ENCODE results near the gene SLC17A3. TPM values are rescaled to one million over a fixed set of nuclear protein-coding genes. Genes with fewer than 3 reads are reported as not detected.

Gene SLC17A3
- total RNA-seq, 1 donor from 2014 or later = not detected

- Mint-ChIP-seq H3K27me3 (peaks cover 9% of the 10 kb centered on the region), H3K4me3 (no peak overlapping the region), H3K36me3 (no peaks in the 10 kb centered on the region), H3K4me1 (ENCODE audit: unreplicated experiment) (no peaks in the 10 kb centered on the region), H3K9me3 (no peaks in the 10 kb centered on the region), H3K27ac (peak overlapping the region; percentile 23)
- DNase-seq (ENCODE audit: extremely low spot score, unreplicated experiment) = no peak
- TF ChIP-seq, protein P1, sequence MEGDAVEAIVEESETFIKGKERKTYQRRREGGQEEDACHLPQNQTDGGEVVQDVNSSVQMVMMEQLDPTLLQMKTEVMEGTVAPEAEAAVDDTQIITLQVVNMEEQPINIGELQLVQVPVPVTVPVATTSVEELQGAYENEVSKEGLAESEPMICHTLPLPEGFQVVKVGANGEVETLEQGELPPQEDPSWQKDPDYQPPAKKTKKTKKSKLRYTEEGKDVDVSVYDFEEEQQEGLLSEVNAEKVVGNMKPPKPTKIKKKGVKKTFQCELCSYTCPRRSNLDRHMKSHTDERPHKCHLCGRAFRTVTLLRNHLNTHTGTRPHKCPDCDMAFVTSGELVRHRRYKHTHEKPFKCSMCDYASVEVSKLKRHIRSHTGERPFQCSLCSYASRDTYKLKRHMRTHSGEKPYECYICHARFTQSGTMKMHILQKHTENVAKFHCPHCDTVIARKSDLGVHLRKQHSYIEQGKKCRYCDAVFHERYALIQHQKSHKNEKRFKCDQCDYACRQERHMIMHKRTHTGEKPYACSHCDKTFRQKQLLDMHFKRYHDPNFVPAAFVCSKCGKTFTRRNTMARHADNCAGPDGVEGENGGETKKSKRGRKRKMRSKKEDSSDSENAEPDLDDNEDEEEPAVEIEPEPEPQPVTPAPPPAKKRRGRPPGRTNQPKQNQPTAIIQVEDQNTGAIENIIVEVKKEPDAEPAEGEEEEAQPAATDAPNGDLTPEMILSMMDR (conservative IDR thresholded peaks at IDR 0.05) = no peak
These were observed 8.0 kb upstream of the SLC17A3 start for GRCh38 chr6:25882051-25882496.

DNA sequence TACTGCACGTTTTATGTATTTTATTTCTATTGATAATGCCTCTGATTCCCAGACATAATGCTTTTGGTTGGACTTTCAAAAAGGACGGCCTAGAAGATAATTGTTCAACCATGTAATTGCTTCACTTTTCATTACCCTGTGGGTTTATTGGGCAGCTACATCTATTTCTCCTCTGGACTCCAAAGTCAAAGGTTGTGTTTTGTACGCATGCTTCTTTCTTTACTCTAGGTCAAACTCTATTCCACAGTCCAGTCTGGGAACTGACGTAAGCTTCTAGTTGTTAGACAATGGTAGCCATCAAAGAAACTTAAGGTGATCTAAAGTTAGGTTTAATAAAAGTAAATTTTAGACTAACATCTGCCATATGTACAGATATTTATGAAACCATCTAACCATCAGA is 6.6 kb upstream of the SLC17A3 start:
- no peak overlapping the region for H3K27ac Mint-ChIP-seq

GRCh38 chr6:25878721-25879322 is 4.8 kb upstream of the SLC17A3 start:
- H3K9me3 Mint-ChIP-seq = no peaks in the 10 kb centered on the region
- H3K27me3 Mint-ChIP-seq = peaks cover 9% of the 10 kb centered on the region
- H3K36me3 Mint-ChIP-seq = no peaks in the 10 kb centered on the region
- DNase-seq (ENCODE audit: extremely low spot score, unreplicated experiment) = no peak
- no peak overlapping the region for H3K4me3 Mint-ChIP-seq
- no peaks in the 10 kb centered on the region for H3K4me1 Mint-ChIP-seq (ENCODE audit: unreplicated experiment)
- no peak overlapping the region for H3K27ac Mint-ChIP-seq
- TF ChIP-seq, protein P1 (conservative IDR thresholded peaks at IDR 0.05) = no peak

More for the DNA sequence above, 6.6 kb upstream of the SLC17A3 start:
- Mint-ChIP-seq H3K9me3 (no peaks in the 10 kb centered on the region), H3K27me3 (peaks cover 9% of the 10 kb centered on the region), H3K4me3 (no peak overlapping the region), H3K36me3 (no peaks in the 10 kb centered on the region), H3K4me1 (ENCODE audit: unreplicated experiment) (no peaks in the 10 kb centered on the region)
- DNase-seq (ENCODE audit: extremely low spot score, unreplicated experiment) = no peak
- TF ChIP-seq, protein P1 (conservative IDR thresholded peaks at IDR 0.05) = no peak

GRCh38 chr6:25875926-25876602 is 2.0 kb upstream of the SLC17A3 start:
- no peak overlapping the region for H3K27ac Mint-ChIP-seq
- TF ChIP-seq, protein P1 (conservative IDR thresholded peaks at IDR 0.05) = no peak
- H3K4me3 Mint-ChIP-seq = no peak overlapping the region
- H3K4me1 Mint-ChIP-seq (ENCODE audit: unreplicated experiment) = no peaks in the 10 kb centered on the region
- H3K27me3 Mint-ChIP-seq = peaks cover 10% of the 10 kb centered on the region
- no peak for DNase-seq (ENCODE audit: extremely low spot score, unreplicated experiment)
- no peaks in the 10 kb centered on the region for H3K36me3 Mint-ChIP-seq
- H3K9me3 Mint-ChIP-seq = no peaks in the 10 kb centered on the region

DNA sequence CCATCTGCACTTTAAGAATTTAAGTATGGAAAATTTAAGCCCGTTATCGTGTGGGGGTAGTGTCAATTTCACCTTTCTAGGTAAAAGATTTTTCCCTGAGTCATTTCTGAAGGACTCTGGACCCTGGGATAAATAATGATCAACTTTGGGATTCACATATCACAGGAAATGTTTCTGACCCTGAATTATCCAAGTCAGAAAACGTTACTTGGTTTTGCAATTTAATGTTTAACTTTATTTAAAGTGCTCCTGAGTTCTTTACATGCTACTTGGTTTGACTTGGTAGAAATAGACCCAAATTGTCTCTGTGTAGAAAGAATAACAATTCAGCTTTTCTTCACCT is 1.5 kb upstream of the SLC17A3 start:
- DNase-seq (ENCODE audit: extremely low spot score, unreplicated experiment) = no peak
- TF ChIP-seq, protein P1 (conservative IDR thresholded peaks at IDR 0.05) = no peak
- Mint-ChIP-seq H3K27ac (no peak overlapping the region), H3K4me1 (ENCODE audit: unreplicated experiment) (no peaks in the 10 kb centered on the region), H3K36me3 (no peaks in the 10 kb centered on the region), H3K9me3 (no peaks in the 10 kb centered on the region), H3K4me3 (no peak overlapping the region), H3K27me3 (peaks cover 10% of the 10 kb centered on the region)

Data from type B pancreatic cell (in vitro differentiated cells).